Keratinocyte (primary cell): ENCODE results near the gene STXBP5L. TPM values are rescaled to one million over a fixed set of nuclear protein-coding genes. Genes with fewer than 3 reads are reported as not detected.

Source experiments
- DNase-seq: peaks from one replicate; pipeline ENCODE4 v3.0.0-alpha.2; 2011; ENCODE audit warnings: low read depth, missing footprints, low spot score
- FAIRE-seq: peaks from 2 replicates; lab custom pipeline; 2011; peaks lifted over from hg19 to GRCh38; lab: Jason Lieb, UNC
- H2AFZ ChIP-seq: 2 replicates; pipeline ENCODE4 v1.6.0; 2012; ENCODE audit warnings: low read length, control low read depth, inconsistent platforms; ENCODE audit not compliant: control insufficient read depth
- H3K27ac ChIP-seq: 2 replicates; pipeline ENCODE4 v1.5.1; 2011; ENCODE audit warnings: low read length; ENCODE audit not compliant: control insufficient read depth, insufficient read depth
- H3K27me3 ChIP-seq: 3 replicates; pipeline ENCODE4 v1.6.0; 2011; ENCODE audit warnings: low read length; ENCODE audit not compliant: control insufficient read depth, insufficient read depth; ENCODE audit errors: extremely low read depth
- H3K36me3 ChIP-seq, 2 experiments: 2 replicates in 1 of 2; 3 replicates in 1 of 2; pipeline ENCODE4 v1.5.1; 2011; ENCODE audit warnings: low read length in 2 of 2, mild to moderate bottlenecking in 1 of 2; ENCODE audit not compliant: control insufficient read depth in 2 of 2, insufficient read depth in 2 of 2; ENCODE audit errors: extremely low read depth in 1 of 2
- H3K4me1 ChIP-seq: 3 replicates; pipeline ENCODE4 v1.5.1; 2011; ENCODE audit warnings: low read length; ENCODE audit not compliant: control insufficient read depth, insufficient read depth; ENCODE audit errors: extremely low read depth
- H3K4me2 ChIP-seq: 3 replicates; pipeline ENCODE4 v1.6.0; 2011; ENCODE audit warnings: low read depth, low read length; ENCODE audit not compliant: control insufficient read depth, insufficient read depth; ENCODE audit errors: extremely low read depth
- H3K4me3 ChIP-seq, 3 experiments: fragments of 200-600 bp in 1 of 3; sonication (generic) in 1 of 3; 2 replicates in 2 of 3; 3 replicates in 1 of 3; pipeline ENCODE4 v1.5.1; 2011 to 2016; ENCODE audit warnings: low read length in 3 of 3, mild to moderate bottlenecking in 3 of 3, control low read depth in 2 of 3, inconsistent platforms in 1 of 3, low read depth in 1 of 3, mixed read lengths in 1 of 3, mixed run types in 1 of 3, moderate library complexity in 1 of 3; ENCODE audit not compliant: control insufficient read depth in 2 of 3, insufficient read depth in 2 of 3; ENCODE audit errors: extremely low read depth in 1 of 3
- H3K79me2 ChIP-seq: 2 replicates; pipeline ENCODE4 v1.6.0; 2012; ENCODE audit warnings: low read length; ENCODE audit not compliant: control insufficient read depth, insufficient read depth
- H3K9ac ChIP-seq: 3 replicates; pipeline ENCODE4 v1.6.0; 2011; ENCODE audit warnings: low read length; ENCODE audit not compliant: control insufficient read depth, insufficient read depth; ENCODE audit errors: extremely low read depth
- H3K9me1 ChIP-seq: 3 replicates; pipeline ENCODE4 v1.6.0; 2011; ENCODE audit warnings: low read length; ENCODE audit not compliant: control insufficient read depth, insufficient read depth; ENCODE audit errors: extremely low read depth
- H3K9me3 ChIP-seq: 2 replicates; pipeline ENCODE4 v1.5.1; 2012; ENCODE audit warnings: low read depth, low read length; ENCODE audit not compliant: control insufficient read depth
- H4K20me1 ChIP-seq: 3 replicates; pipeline ENCODE4 v1.6.0; 2011; ENCODE audit warnings: low read length; ENCODE audit not compliant: control insufficient read depth, insufficient read depth; ENCODE audit errors: extremely low read depth
- EZH2 ChIP-seq: IDR thresholded peaks from one replicate; pipeline ENCODE4 v1.6.1; 2012; ENCODE audit warnings: inconsistent platforms, mild to moderate bottlenecking, low read length, moderate library complexity
- dilution Hi-C: fragments of 300-500 bp; cut with MboI; formaldehyde crosslinking; loops from one replicate; pipeline ENCODE4 v1.7.0; 2020; ENCODE audit warnings: low sequenced_read_pairs; ENCODE audit not compliant: extremely low pct_ligation_motif_present
- polyA plus RNA-seq, 5 experiments: library from polyadenylated mRNA; depleted of rRNA in 3 of 5; stranded (reverse) in 3 of 5; stranded (forward) in 1 of 5; unstranded in 1 of 5; fragments of >200 nt; gene quantifications; 1 replicate in 1 of 5; 2 replicates in 3 of 5; 3 replicates in 1 of 5; pipeline versions ENCODE4 v1.2.1 to v1.2.3, GENCODE V29; 2011 to 2012; ENCODE audit warnings: missing spikeins in 2 of 5, low read depth in 1 of 5, low replicate concordance in 1 of 5
- TF ChIP-seq, protein P1 (sequence below), 3 experiments: IDR thresholded peaks in 1 of 3; conservative IDR thresholded peaks in 1 of 3; optimal IDR thresholded peaks in 1 of 3; 2 replicates in 2 of 3; 3 replicates in 1 of 3; pipeline versions ENCODE3 to v1.5.1; 2011; ENCODE audit warnings: low read length in 3 of 3, mild to moderate bottlenecking in 3 of 3, moderate library complexity in 2 of 3, control low read depth in 1 of 3, inconsistent platforms in 1 of 3; ENCODE audit not compliant: insufficient read depth in 2 of 3; ENCODE audit errors: extremely low read depth in 1 of 3

The STXBP5L gene
- polyA plus RNA-seq, 1 donor (not counting 4 experiments of a cell fraction or from before 2014, with no cell fraction given): not detected

DNA sequence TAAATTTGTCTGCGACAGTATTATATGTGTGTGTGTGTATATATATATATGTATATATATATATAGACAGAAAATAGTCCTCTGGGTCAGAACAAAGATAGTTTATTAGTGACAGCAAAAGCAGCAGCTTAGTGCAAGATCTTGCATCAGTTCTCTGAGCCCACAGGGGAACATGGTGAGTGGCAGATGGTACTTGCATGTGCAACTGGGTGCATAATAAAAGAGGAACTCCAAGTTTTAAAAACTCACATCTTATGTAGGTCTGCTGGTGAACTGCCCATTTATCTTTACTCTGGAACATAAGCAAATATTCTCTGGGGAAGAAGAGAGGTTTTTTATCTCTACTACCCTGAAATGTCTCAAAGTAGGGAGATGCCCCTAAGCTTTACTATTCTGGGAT is 361.4 kb downstream of the STXBP5L start:
- dilution Hi-C loops: no loop called here
- TF ChIP-seq, protein P1, sequence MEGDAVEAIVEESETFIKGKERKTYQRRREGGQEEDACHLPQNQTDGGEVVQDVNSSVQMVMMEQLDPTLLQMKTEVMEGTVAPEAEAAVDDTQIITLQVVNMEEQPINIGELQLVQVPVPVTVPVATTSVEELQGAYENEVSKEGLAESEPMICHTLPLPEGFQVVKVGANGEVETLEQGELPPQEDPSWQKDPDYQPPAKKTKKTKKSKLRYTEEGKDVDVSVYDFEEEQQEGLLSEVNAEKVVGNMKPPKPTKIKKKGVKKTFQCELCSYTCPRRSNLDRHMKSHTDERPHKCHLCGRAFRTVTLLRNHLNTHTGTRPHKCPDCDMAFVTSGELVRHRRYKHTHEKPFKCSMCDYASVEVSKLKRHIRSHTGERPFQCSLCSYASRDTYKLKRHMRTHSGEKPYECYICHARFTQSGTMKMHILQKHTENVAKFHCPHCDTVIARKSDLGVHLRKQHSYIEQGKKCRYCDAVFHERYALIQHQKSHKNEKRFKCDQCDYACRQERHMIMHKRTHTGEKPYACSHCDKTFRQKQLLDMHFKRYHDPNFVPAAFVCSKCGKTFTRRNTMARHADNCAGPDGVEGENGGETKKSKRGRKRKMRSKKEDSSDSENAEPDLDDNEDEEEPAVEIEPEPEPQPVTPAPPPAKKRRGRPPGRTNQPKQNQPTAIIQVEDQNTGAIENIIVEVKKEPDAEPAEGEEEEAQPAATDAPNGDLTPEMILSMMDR (optimal IDR thresholded peaks at IDR 0.05 in 1 of 3, IDR thresholded peaks at IDR 0.05 in 1 of 3, conservative IDR thresholded peaks at IDR 0.05 in 1 of 3; ENCODE audit: extremely low read depth in 1 of 3, insufficient read depth in 2 of 3, low read length in 3 of 3): no peak
- no peak for TF ChIP-seq EZH2
- Histone ChIP-seq H4K20me1 (no peaks in the 10 kb centered on the region), H3K27me3 (no peaks in the 10 kb centered on the region), H3K27ac (no peak overlapping the region), H2AFZ (no peak overlapping the region), H3K4me1 (no peaks in the 10 kb centered on the region), H3K79me2 (no peaks in the 10 kb centered on the region), H3K9ac (no peak overlapping the region), H3K9me1 (no peaks in the 10 kb centered on the region), H3K9me3 (no peaks in the 10 kb centered on the region), H3K4me2 (no peak overlapping the region), H3K36me3 (no peaks in the 10 kb centered on the region), H3K4me3 (no peak overlapping the region)
- DNase-seq: no peak
- FAIRE-seq: no peak

DNA sequence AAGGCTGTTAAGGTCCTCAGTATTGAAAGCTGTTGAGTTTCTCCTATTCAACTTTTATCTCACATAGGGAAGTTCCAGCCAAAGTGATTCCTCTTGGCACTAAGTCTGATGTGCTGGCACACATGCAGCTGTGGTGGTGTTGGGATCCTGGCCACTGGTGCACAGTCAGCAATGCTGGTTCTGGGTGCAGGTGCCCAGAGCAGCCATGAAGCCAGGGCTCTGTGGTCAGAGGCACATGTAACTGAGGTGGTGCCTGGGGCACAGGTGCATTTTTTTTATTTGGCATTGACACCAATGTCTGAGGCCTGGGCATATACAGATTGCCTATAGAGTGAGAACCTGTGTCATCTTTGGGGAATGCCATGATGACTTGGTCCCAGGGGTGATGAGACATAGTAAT is 366.4 kb downstream of the STXBP5L start:
- no peaks in the 10 kb centered on the region for H4K20me1 ChIP-seq
- H2AFZ ChIP-seq: no peak overlapping the region
- H3K27ac ChIP-seq: no peak overlapping the region
- H3K9me3 ChIP-seq: no peaks in the 10 kb centered on the region
- dilution Hi-C loops: no loop called here
- DNase-seq (no peak), FAIRE-seq (no peak)
- H3K36me3 ChIP-seq: no peaks in the 10 kb centered on the region
- no peak overlapping the region for H3K4me2 ChIP-seq
- no peaks in the 10 kb centered on the region for H3K79me2 ChIP-seq
- no peaks in the 10 kb centered on the region for H3K9me1 ChIP-seq
- H3K4me1 ChIP-seq: no peaks in the 10 kb centered on the region
- TF ChIP-seq, protein P1 (optimal IDR thresholded peaks at IDR 0.05 in 1 of 3, IDR thresholded peaks at IDR 0.05 in 1 of 3, conservative IDR thresholded peaks at IDR 0.05 in 1 of 3; ENCODE audit: extremely low read depth in 1 of 3, insufficient read depth in 2 of 3, low read length in 3 of 3): no peak
- no peak for TF ChIP-seq EZH2
- no peak overlapping the region for H3K4me3 ChIP-seq
- no peaks in the 10 kb centered on the region for H3K27me3 ChIP-seq
- no peak overlapping the region for H3K9ac ChIP-seq
